Thyroid gland (tissue), 4 donors: ENCODE data around the gene PCSK7.

Source experiments
- CTCF ChIP-seq, 6 experiments: fragments of 200-600 bp in 3 of 6; fragments of 450-650 bp in 3 of 6; sonication (generic) in 3 of 6; IDR thresholded peaks; one replicate each; pipeline ENCODE4 v1.5.1; 2016 to 2019; ENCODE audit warnings: antibody characterized with exemption in 6 of 6, mild to moderate bottlenecking in 2 of 6, inconsistent platforms in 1 of 6, moderate library complexity in 1 of 6
- POLR2A ChIP-seq, 2 donors: fragments of 450-650 bp; IDR thresholded peaks; one replicate each; pipeline ENCODE4 v1.6.1; 2017; ENCODE audit warnings: antibody characterized with exemption in 2 of 2, mild to moderate bottlenecking in 2 of 2, moderate library complexity in 1 of 2

GRCh38 chr11:117185736-117186430 is 46.0 kb downstream of the PCSK7 start:
- TF ChIP-seq CTCF (IDR thresholded peaks at IDR 0.05): no peak
- no peak for TF ChIP-seq POLR2A (IDR thresholded peaks at IDR 0.05)
